ENCODE data around the gene EYS. TPM values are rescaled to one million over a fixed set of nuclear protein-coding genes. Genes with fewer than 3 reads are reported as not detected.

EYS gene
- total RNA-seq, 1 donor from 2014 or later, result 2.1 TPM

GRCh38 chr6:63714091-63714490, 1992.9 kb downstream of the EYS start:
- Histone ChIP-seq H3K4me3 (ENCODE audit: low read length in 3 of 3) (no peak overlapping the region), H3K9me3 (ENCODE audit: control insufficient read depth in 3 of 3, low read length in 3 of 3) (no peaks in the 10 kb centered on the region), H3K9ac (ENCODE audit: low read depth in 1 of 3, low read length in 3 of 3) (no peak overlapping the region), H3K4me1 (ENCODE audit: control insufficient read depth in 3 of 3, insufficient read depth in 3 of 3, low read length in 3 of 3) (no peaks in the 10 kb centered on the region), H3K36me3 (ENCODE audit: control insufficient read depth in 3 of 3, insufficient read depth in 3 of 3, low read length in 3 of 3) (peaks cover 16 to 53% (median 39%) of the 10 kb centered on the region in 3 donors), H3K27me3 (ENCODE audit: control insufficient read depth in 3 of 3, insufficient read depth in 3 of 3, low read length in 3 of 3) (no peaks in the 10 kb centered on the region), H3K27ac (ENCODE audit: low read depth, low read length) (no peak overlapping the region)

GRCh38 chr6:63713332-63713731, 1993.7 kb downstream of the EYS start:
- no peak overlapping the region for H3K4me3 ChIP-seq (ENCODE audit: low read length in 3 of 3)
- H3K4me1 ChIP-seq (ENCODE audit: control insufficient read depth in 3 of 3, insufficient read depth in 3 of 3, low read length in 3 of 3), result no peaks in the 10 kb centered on the region
- H3K9ac ChIP-seq (ENCODE audit: low read depth in 1 of 3, low read length in 3 of 3), result no peak overlapping the region
- H3K36me3 ChIP-seq (ENCODE audit: control insufficient read depth in 3 of 3, insufficient read depth in 3 of 3, low read length in 3 of 3), result peaks cover 16 to 54% (median 44%) of the 10 kb centered on the region in 3 donors
- no peaks in the 10 kb centered on the region for H3K9me3 ChIP-seq (ENCODE audit: control insufficient read depth in 3 of 3, low read length in 3 of 3)
- H3K27ac ChIP-seq (ENCODE audit: low read depth, low read length), result no peak overlapping the region
- H3K27me3 ChIP-seq (ENCODE audit: control insufficient read depth in 3 of 3, insufficient read depth in 3 of 3, low read length in 3 of 3), result no peaks in the 10 kb centered on the region

GRCh38 chr6:63709148-63709547, 1997.9 kb downstream of the EYS start:
- Histone ChIP-seq H3K4me1 (ENCODE audit: control insufficient read depth in 3 of 3, insufficient read depth in 3 of 3, low read length in 3 of 3) (no peaks in the 10 kb centered on the region), H3K36me3 (ENCODE audit: control insufficient read depth in 3 of 3, insufficient read depth in 3 of 3, low read length in 3 of 3) (peaks cover 16 to 62% (median 60%) of the 10 kb centered on the region in 3 donors), H3K27me3 (ENCODE audit: control insufficient read depth in 3 of 3, insufficient read depth in 3 of 3, low read length in 3 of 3) (no peaks in the 10 kb centered on the region), H3K9ac (ENCODE audit: low read depth in 1 of 3, low read length in 3 of 3) (no peak overlapping the region), H3K9me3 (ENCODE audit: control insufficient read depth in 3 of 3, low read length in 3 of 3) (no peaks in the 10 kb centered on the region), H3K27ac (ENCODE audit: low read depth, low read length) (no peak overlapping the region), H3K4me3 (ENCODE audit: low read length in 3 of 3) (no peak overlapping the region)

GRCh38 chr6:63708631-63709030, 1998.4 kb downstream of the EYS start:
- peaks cover 19 to 64% (median 57%) of the 10 kb centered on the region in 3 donors for H3K36me3 ChIP-seq (ENCODE audit: control insufficient read depth in 3 of 3, insufficient read depth in 3 of 3, low read length in 3 of 3)
- H3K9ac ChIP-seq (ENCODE audit: low read depth in 1 of 3, low read length in 3 of 3), result no peak overlapping the region
- no peak overlapping the region for H3K27ac ChIP-seq (ENCODE audit: low read depth, low read length)
- H3K4me1 ChIP-seq (ENCODE audit: control insufficient read depth in 3 of 3, insufficient read depth in 3 of 3, low read length in 3 of 3), result no peaks in the 10 kb centered on the region
- no peak overlapping the region for H3K4me3 ChIP-seq (ENCODE audit: low read length in 3 of 3)
- H3K27me3 ChIP-seq (ENCODE audit: control insufficient read depth in 3 of 3, insufficient read depth in 3 of 3, low read length in 3 of 3), result no peaks in the 10 kb centered on the region
- no peaks in the 10 kb centered on the region for H3K9me3 ChIP-seq (ENCODE audit: control insufficient read depth in 3 of 3, low read length in 3 of 3)

GRCh38 chr6:63706630-63707029, 2000.4 kb downstream of the EYS start:
- no peak overlapping the region for H3K27ac ChIP-seq (ENCODE audit: low read depth, low read length)
- no peak overlapping the region for H3K4me3 ChIP-seq (ENCODE audit: low read length in 3 of 3)
- no peak overlapping the region for H3K9ac ChIP-seq (ENCODE audit: low read depth in 1 of 3, low read length in 3 of 3)
- H3K27me3 ChIP-seq (ENCODE audit: control insufficient read depth in 3 of 3, insufficient read depth in 3 of 3, low read length in 3 of 3), result no peaks in the 10 kb centered on the region
- H3K4me1 ChIP-seq (ENCODE audit: control insufficient read depth in 3 of 3, insufficient read depth in 3 of 3, low read length in 3 of 3), result no peaks in the 10 kb centered on the region
- H3K36me3 ChIP-seq (ENCODE audit: control insufficient read depth in 3 of 3, insufficient read depth in 3 of 3, low read length in 3 of 3), result peaks cover 8 to 52% (median 42%) of the 10 kb centered on the region in 3 donors
- H3K9me3 ChIP-seq (ENCODE audit: control insufficient read depth in 3 of 3, low read length in 3 of 3), result no peaks in the 10 kb centered on the region

- H3K4me3 ChIP-seq (ENCODE audit: low read length in 3 of 3), result no peak overlapping the region
- no peaks in the 10 kb centered on the region for H3K4me1 ChIP-seq (ENCODE audit: control insufficient read depth in 3 of 3, insufficient read depth in 3 of 3, low read length in 3 of 3)
- no peak overlapping the region for H3K27ac ChIP-seq (ENCODE audit: low read depth, low read length)
- no peaks in the 10 kb centered on the region for H3K27me3 ChIP-seq (ENCODE audit: control insufficient read depth in 3 of 3, insufficient read depth in 3 of 3, low read length in 3 of 3)
- H3K9me3 ChIP-seq (ENCODE audit: control insufficient read depth in 3 of 3, low read length in 3 of 3), result no peaks in the 10 kb centered on the region
- H3K9ac ChIP-seq (ENCODE audit: low read depth in 1 of 3, low read length in 3 of 3), result no peak overlapping the region
- peaks cover 9 to 45% (median 40%) of the 10 kb centered on the region in 3 donors for H3K36me3 ChIP-seq (ENCODE audit: control insufficient read depth in 3 of 3, insufficient read depth in 3 of 3, low read length in 3 of 3)
Measured at GRCh38 chr6:63705707-63706106, 2001.3 kb downstream of the EYS start.

GRCh38 chr6:63690221-63690620, 2016.8 kb downstream of the EYS start:
- Histone ChIP-seq H3K27ac (ENCODE audit: low read depth, low read length) (no peak overlapping the region), H3K36me3 (ENCODE audit: control insufficient read depth in 3 of 3, insufficient read depth in 3 of 3, low read length in 3 of 3) (peaks cover 0 to 7% (median 0%) of the 10 kb centered on the region in 3 donors), H3K27me3 (ENCODE audit: control insufficient read depth in 3 of 3, insufficient read depth in 3 of 3, low read length in 3 of 3) (no peaks in the 10 kb centered on the region)

GRCh38 chr6:63689421-63689820, 2017.6 kb downstream of the EYS start:
- Histone ChIP-seq H3K36me3 (ENCODE audit: control insufficient read depth in 3 of 3, insufficient read depth in 3 of 3, low read length in 3 of 3) (peaks cover 2 to 14% (median 5%) of the 10 kb centered on the region in 3 donors), H3K4me1 (ENCODE audit: control insufficient read depth in 3 of 3, insufficient read depth in 3 of 3, low read length in 3 of 3) (no peaks in the 10 kb centered on the region), H3K9ac (ENCODE audit: low read depth in 1 of 3, low read length in 3 of 3) (no peak overlapping the region)

More at GRCh38 chr6:63690221-63690620, 2016.8 kb downstream of the EYS start:
- H3K4me1 ChIP-seq (ENCODE audit: control insufficient read depth in 3 of 3, insufficient read depth in 3 of 3, low read length in 3 of 3), result no peaks in the 10 kb centered on the region
- H3K9me3 ChIP-seq (ENCODE audit: control insufficient read depth in 3 of 3, low read length in 3 of 3), result no peaks in the 10 kb centered on the region
- no peak overlapping the region for H3K4me3 ChIP-seq (ENCODE audit: low read length in 3 of 3)
- no peak overlapping the region for H3K9ac ChIP-seq (ENCODE audit: low read depth in 1 of 3, low read length in 3 of 3)

GRCh38 chr6:63685446-63686379, 2021.3 kb downstream of the EYS start:
- Histone ChIP-seq H3K27me3 (ENCODE audit: control insufficient read depth in 3 of 3, insufficient read depth in 3 of 3, low read length in 3 of 3) (no peaks in the 10 kb centered on the region), H3K27ac (ENCODE audit: low read depth, low read length) (no peak overlapping the region), H3K4me3 (ENCODE audit: low read length in 3 of 3) (no peak overlapping the region), H3K4me1 (ENCODE audit: control insufficient read depth in 3 of 3, insufficient read depth in 3 of 3, low read length in 3 of 3) (no peaks in the 10 kb centered on the region), H3K36me3 (ENCODE audit: control insufficient read depth in 3 of 3, insufficient read depth in 3 of 3, low read length in 3 of 3) (peaks cover 7 to 18% (median 9%) of the 10 kb centered on the region in 3 donors), H3K9ac (ENCODE audit: low read depth in 1 of 3, low read length in 3 of 3) (no peak overlapping the region), H3K9me3 (ENCODE audit: control insufficient read depth in 3 of 3, low read length in 3 of 3) (no peaks in the 10 kb centered on the region)

More at GRCh38 chr6:63689421-63689820, 2017.6 kb downstream of the EYS start:
- Histone ChIP-seq H3K9me3 (ENCODE audit: control insufficient read depth in 3 of 3, low read length in 3 of 3) (no peaks in the 10 kb centered on the region), H3K27me3 (ENCODE audit: control insufficient read depth in 3 of 3, insufficient read depth in 3 of 3, low read length in 3 of 3) (no peaks in the 10 kb centered on the region), H3K27ac (ENCODE audit: low read depth, low read length) (no peak overlapping the region), H3K4me3 (ENCODE audit: low read length in 3 of 3) (no peak overlapping the region)

GRCh38 chr6:63683071-63683603, 2023.9 kb downstream of the EYS start:
- H3K27ac ChIP-seq (ENCODE audit: low read depth, low read length), result no peak overlapping the region
- no peaks in the 10 kb centered on the region for H3K27me3 ChIP-seq (ENCODE audit: control insufficient read depth in 3 of 3, insufficient read depth in 3 of 3, low read length in 3 of 3)
- no peak overlapping the region for H3K4me3 ChIP-seq (ENCODE audit: low read length in 3 of 3)
- H3K9me3 ChIP-seq (ENCODE audit: control insufficient read depth in 3 of 3, low read length in 3 of 3), result no peaks in the 10 kb centered on the region
- H3K4me1 ChIP-seq (ENCODE audit: control insufficient read depth in 3 of 3, insufficient read depth in 3 of 3, low read length in 3 of 3), result no peaks in the 10 kb centered on the region
- no peak overlapping the region for H3K9ac ChIP-seq (ENCODE audit: low read depth in 1 of 3, low read length in 3 of 3)
- H3K36me3 ChIP-seq (ENCODE audit: control insufficient read depth in 3 of 3, insufficient read depth in 3 of 3, low read length in 3 of 3), result peaks cover 7 to 18% (median 9%) of the 10 kb centered on the region in 3 donors

All from skeletal muscle tissue (tissue), 4 donors.